GM20431 (cell line): ENCODE measurements around the gene RESP18.

Source experiments
- in situ Hi-C: fragments of 300-500 bp; cut with MseI, MboI; formaldehyde crosslinking; loops from one replicate; pipeline ENCODE4 v1.15.0; 2020; ENCODE audit warnings: low sequenced_read_pairs; ENCODE audit not compliant: unreplicated experiment

RESP18 gene

GRCh38 chr2:219280651-219281050, 51.9 kb downstream of the RESP18 start:
- in situ Hi-C loops, result no loop called here

- in situ Hi-C loops, result no loop called here
Observed at GRCh38 chr2:219279916-219280516, 52.5 kb downstream of the RESP18 start.

- in situ Hi-C loops, result no loop called here
Observed at GRCh38 chr2:219279151-219279915, 53.2 kb downstream of the RESP18 start, which contains the start of gene DNAJB2. Gene DNAJB2 (plus strand): TSS chr2:219279366. CDS start chr2:219279834, 468 bp downstream.

GRCh38 chr2:219278655-219279150, 53.8 kb downstream of the RESP18 start:
- in situ Hi-C loops, result no loop called here

GRCh38 chr2:219277703-219278654, 54.6 kb downstream of the RESP18 start:
- in situ Hi-C loops, result no loop called here
